Measurements from ENCODE around the gene PARD3B.

Gene PARD3B

GRCh38 chr2:204880928-204881327, 335.7 kb downstream of the PARD3B start:
- DNase-seq (ENCODE audit: low read depth in 1 of 2, low spot score in 1 of 2), result no peak

DNA sequence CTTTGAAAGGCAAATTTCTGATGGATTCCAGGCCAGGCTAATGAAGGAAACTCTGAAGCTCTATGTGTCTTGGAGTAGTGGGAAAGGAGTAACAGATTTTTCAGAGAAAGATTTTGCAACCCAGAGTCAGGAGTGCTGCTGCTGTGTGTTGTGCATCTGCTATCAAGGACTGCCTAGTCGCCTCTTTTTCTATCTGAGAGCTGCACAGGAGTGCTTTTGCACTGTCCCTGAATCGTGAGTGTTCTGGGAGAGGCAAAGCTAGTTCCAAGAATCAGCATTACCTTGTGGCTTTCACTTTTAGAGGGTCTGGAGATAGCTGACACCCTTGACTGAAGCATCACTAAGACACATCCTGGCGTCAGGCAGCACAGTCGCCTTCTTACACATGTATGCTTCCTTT, 336.4 kb downstream of the PARD3B start:
- no peak for DNase-seq (ENCODE audit: low read depth in 1 of 2, low spot score in 1 of 2)

- DNase-seq (ENCODE audit: low read depth in 1 of 2, low spot score in 1 of 2), result no peak
Observed at GRCh38 chr2:204885747-204886146, 340.5 kb downstream of the PARD3B start.

GRCh38 chr2:204886713-204887112, 341.4 kb downstream of the PARD3B start:
- DNase-seq (ENCODE audit: low read depth in 1 of 2, low spot score in 1 of 2), result no peak

DNA sequence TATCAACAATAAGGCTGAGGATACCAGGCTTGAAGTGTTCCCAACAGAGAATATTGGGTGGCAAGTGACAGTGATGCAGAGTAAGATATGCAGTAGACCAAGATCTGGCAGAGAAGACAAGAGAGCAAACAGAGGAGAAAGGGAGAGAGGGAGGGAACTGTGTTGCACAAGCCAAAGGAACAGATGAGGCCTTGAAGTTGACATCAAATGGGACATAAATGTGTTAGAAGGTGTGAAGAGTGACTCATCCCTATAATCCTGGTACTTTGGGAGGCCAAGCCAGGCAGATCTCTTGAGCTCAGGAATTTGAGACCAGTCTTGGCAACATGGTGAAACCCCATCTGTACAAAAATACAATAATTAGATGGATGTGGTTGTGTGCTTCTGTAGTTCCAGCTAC, 342.9 kb downstream of the PARD3B start:
- no peak for DNase-seq (ENCODE audit: low read depth in 1 of 2, low spot score in 1 of 2)

GRCh38 chr2:204890680-204891079, 345.4 kb downstream of the PARD3B start:
- no peak for DNase-seq (ENCODE audit: low read depth in 1 of 2, low spot score in 1 of 2)

GRCh38 chr2:204891739-204892138, 346.5 kb downstream of the PARD3B start:
- no peak for DNase-seq (ENCODE audit: low read depth in 1 of 2, low spot score in 1 of 2)

GRCh38 chr2:204892506-204893255, 347.4 kb downstream of the PARD3B start:
- no peak for DNase-seq (ENCODE audit: low read depth in 1 of 2, low spot score in 1 of 2)

DNA sequence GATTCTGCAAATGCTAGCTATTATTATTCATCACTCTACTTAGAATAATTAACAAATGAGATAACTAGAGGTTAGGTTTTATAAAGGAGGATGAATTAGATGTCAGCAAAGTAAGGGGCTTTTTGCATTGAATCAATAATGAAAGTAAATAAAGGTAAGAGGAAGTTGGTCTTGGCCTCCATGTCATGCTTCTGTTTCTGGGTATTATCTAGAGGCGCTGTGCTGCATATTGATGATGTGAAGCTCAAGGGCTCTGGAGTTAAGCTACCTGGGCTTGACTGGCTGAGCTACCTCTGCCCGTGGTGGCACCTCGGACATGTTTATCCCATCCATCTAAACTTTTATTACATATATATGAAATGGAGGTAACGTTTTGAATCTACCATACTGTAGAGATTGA, 350.9 kb downstream of the PARD3B start:
- DNase-seq (ENCODE audit: low read depth in 1 of 2, low spot score in 1 of 2), result no peak

- DNase-seq (ENCODE audit: low read depth in 1 of 2, low spot score in 1 of 2), result no peak
Observed at GRCh38 chr2:204897561-204897960, 352.3 kb downstream of the PARD3B start.

DNA sequence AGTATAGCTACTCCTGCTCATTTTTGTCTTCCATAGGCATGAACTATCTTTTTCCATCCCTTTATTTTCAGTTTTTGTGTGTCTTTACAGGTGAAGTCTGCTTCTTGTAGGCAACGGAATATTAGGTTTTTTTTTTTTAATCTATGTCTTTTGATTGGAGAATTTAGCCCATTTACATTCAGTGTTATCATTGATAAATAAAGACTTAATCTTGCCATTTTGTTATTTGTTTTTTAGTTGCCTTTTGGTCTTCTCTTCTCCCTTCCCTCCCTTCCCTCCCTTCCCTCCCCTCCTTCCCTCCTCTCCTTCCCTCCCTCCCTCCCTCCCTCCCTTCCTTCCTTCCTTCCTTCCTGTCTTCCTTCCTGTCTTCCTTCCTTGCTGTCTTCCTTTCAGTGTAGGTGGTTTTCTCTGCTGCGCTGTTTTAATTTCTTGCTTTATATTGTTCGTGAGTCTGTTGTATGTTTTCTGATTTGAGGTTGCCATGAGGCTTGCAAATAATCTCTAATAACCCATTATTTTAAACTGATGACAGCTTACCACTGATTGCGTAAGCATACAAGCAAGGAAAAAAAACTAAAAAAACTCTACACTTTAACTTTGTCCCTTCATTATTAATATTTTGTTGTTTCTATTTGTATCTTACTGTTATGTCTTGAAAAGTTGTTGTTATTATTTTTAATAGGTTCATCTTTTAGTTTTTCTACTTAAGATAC, 353.8 kb downstream of the PARD3B start:
- DNase-seq (ENCODE audit: low read depth in 1 of 2, low spot score in 1 of 2), result no peak

- no peak for DNase-seq (ENCODE audit: low read depth in 1 of 2, low spot score in 1 of 2)
Observed at GRCh38 chr2:204899983-204900382, 354.7 kb downstream of the PARD3B start.

- no peak for DNase-seq (ENCODE audit: low read depth in 1 of 2, low spot score in 1 of 2)
Observed at GRCh38 chr2:204900487-204900886, 355.2 kb downstream of the PARD3B start.

DNA sequence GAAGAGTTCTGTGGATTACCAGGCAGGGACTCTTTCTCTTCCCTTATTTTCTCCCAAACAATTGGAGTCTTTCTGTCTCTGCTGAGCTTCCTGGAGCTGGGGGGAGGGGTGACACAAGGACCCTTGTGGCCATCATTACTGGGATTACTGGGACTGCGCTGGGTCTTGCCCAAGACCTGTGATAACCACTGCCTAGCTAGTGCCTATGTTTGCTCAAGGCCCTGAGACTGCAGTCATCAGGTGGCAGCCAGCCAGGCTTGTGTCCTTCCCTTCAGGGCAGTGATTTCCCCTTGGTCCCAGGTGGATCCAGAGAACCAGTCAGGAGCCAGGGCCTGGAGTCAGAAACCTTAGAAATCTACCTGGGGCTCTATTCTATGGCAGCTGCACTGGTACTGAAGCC, 355.6 kb downstream of the PARD3B start:
- DNase-seq (ENCODE audit: low read depth in 1 of 2, low spot score in 1 of 2), result no peak

- no peak for DNase-seq (ENCODE audit: low read depth in 1 of 2, low spot score in 1 of 2)
Observed at GRCh38 chr2:204901591-204901990, 356.3 kb downstream of the PARD3B start.

DNA sequence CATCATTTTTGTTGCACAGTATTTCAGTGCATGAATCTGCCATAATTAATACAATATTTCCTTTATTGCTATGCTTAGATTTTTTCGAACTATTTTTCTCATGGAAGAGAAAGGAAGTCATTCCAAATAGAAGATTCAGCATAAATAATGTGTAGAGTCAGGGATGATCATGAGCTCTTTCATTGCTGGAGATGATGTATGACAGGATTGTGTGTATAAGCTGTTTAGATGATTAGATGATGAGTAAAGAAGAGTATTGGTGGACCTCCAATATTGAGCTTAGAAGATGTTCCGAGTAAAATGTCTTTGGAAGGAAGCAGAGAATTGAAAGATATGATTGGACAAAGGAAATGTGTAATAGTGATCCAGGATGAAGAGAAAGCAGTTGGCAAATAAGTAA, 364.5 kb downstream of the PARD3B start:
- DNase-seq (ENCODE audit: low read depth in 1 of 2, low spot score in 1 of 2), result no peak

DNA sequence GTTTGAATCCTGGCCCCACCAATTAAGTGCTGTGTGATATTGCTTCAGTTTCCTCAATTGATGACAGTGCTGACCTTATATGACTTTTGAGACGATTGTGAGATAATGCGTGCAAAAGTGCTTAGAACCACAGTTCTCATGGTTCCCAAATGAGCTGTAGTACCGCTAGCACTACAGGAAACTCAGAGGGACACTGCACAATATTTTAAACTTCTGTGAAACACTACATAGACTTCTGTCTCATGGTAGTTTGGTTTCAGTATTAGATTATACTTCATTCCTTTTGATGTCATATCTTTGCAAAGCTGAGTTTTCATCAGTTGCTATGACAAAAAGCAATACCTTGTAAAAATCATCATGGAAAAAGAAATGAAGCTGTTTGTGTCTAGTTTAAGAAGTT, 368.0 kb downstream of the PARD3B start:
- DNase-seq (ENCODE audit: low read depth in 1 of 2, low spot score in 1 of 2), result no peak

DNA sequence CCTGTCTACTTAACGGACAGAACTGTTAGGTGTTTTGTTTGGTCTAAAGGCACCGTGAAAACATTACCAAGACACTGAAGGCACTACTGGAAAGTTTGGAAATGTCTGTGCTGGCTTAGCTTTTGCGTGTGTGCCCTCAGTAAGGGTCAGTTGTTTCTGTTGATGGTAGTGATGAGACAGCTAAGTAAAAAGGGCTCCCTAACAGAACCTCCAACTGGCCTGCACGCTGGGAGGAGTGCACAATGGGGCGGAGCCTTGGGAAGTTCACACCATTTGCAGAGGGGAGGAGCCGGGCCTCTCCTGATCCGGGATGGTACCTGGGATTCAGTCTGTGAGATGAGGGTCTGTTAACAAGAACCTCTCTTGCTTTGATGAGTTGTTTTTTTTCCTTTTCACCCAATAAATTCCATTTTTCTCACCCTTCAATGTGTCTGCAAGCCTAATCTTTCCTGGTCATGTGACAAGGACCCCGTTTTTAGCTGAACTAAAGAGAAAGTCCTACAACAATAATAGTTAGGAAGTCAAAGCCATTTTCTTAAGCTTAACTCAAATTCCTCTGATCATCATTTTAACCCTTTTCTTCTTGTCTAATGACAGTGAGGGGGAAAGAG, 368.7 kb downstream of the PARD3B start:
- DNase-seq (ENCODE audit: low read depth in 1 of 2, low spot score in 1 of 2), result no peak

- DNase-seq (ENCODE audit: low read depth in 1 of 2, low spot score in 1 of 2), result no peak
Observed at GRCh38 chr2:204914708-204915107, 369.4 kb downstream of the PARD3B start.

GRCh38 chr2:204917089-204917701, 371.9 kb downstream of the PARD3B start:
- DNase-seq (ENCODE audit: low read depth in 1 of 2, low spot score in 1 of 2), result no peak

DNA sequence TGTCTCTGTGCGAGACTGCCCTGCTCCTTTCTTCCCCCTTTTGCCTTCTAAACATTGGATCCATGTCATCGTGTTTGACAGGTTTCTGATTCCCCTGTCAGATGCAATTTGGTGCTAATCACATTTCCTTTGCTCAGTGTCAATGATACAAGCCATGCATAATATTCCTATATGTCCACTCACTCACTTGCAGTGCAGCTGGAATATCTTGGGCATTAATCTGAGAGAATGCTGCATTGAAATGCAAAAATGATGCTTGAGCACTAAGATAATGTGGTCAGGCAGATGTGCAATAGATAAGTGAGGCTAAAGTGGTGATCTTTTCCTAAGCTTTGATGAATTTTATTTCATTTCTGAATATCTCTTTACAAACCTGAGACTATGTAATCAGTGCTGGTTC, 375.5 kb downstream of the PARD3B start:
- no peak for DNase-seq (ENCODE audit: low read depth in 1 of 2, low spot score in 1 of 2)

GRCh38 chr2:204923957-204924356, 378.7 kb downstream of the PARD3B start:
- no peak for DNase-seq (ENCODE audit: low read depth in 1 of 2, low spot score in 1 of 2)
